ENCODE measurements around the gene PCDH8. TPM values are rescaled to one million over a fixed set of nuclear protein-coding genes. Genes with fewer than 3 reads are reported as not detected.

The PCDH8 gene
- total and polyA plus RNA-seq, 2 donors = 0.52 to 1.1 TPM

DNA sequence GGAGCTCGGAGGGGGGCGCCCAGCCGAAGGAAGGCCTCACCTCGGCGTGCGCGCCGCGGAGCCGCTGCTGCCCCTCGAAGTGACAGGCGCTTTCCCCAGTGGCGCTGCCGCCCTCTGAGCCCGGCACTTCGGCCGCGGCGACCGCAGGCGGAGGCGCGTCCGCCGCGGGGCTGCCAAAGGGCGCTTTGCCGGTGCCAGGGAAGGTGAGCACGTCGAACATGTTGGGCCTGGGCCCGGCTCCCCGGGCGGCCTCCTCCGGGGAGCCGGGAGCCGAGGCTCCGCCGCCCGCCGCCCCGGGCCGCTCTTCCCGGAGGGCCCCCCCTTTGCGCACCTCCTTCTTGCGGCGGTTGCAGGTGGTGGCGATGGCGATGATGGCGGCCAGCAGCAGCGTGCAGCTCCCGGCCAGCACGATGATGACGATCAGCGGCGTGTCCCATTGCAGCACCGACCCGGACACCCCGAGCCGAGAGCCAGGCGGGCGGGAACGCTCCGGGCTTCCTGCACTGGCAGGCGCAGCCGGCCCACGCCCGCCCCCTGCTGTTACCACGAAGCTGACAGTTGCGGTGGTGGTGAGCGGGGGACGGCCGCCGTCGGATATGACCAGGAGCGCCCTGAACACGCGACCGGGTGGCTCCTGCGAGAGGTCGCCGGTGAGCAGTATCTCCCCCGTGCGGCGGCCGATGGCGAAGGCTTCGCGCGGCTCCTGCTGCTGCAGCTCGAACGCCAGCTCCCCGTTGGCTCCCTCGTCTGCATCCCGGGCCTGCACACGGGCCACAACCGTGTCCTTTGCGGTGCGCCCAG is 2.5 kb downstream of the PCDH8 start:
- Histone ChIP-seq H3K4me3 (ENCODE audit: low read length in 2 of 2) (peak overlapping the region in 1 of 2 donors; percentile 4), H3K4me1 (ENCODE audit: control insufficient read depth in 2 of 2, insufficient read depth in 2 of 2, low read length in 2 of 2) (peaks cover 0 to 12% of the 10 kb centered on the region in 2 donors), H3K27ac (ENCODE audit: low read depth in 1 of 2, low read length in 1 of 2) (no peak overlapping the region), H3K9me3 (ENCODE audit: control insufficient read depth in 2 of 2, insufficient read depth in 1 of 2, low read length in 1 of 2) (peaks cover 8 to 12% of the 10 kb centered on the region in 2 donors), H3K36me3 (ENCODE audit: control insufficient read depth in 2 of 2, insufficient read depth in 2 of 2, low read length in 1 of 2) (no peaks in the 10 kb centered on the region), H3K27me3 (ENCODE audit: control insufficient read depth in 2 of 2, insufficient read depth in 1 of 2, low read length in 1 of 2) (peaks cover 67 to 83% of the 10 kb centered on the region in 2 donors)
- 3% methylated on average over 98 of the region's 98 CpGs for WGBS
- DNase-seq (ENCODE audit: low read depth in 6 of 9, low spot score in 9 of 9) = peak in 2 of 9 donors; percentile 16 to 24

DNA sequence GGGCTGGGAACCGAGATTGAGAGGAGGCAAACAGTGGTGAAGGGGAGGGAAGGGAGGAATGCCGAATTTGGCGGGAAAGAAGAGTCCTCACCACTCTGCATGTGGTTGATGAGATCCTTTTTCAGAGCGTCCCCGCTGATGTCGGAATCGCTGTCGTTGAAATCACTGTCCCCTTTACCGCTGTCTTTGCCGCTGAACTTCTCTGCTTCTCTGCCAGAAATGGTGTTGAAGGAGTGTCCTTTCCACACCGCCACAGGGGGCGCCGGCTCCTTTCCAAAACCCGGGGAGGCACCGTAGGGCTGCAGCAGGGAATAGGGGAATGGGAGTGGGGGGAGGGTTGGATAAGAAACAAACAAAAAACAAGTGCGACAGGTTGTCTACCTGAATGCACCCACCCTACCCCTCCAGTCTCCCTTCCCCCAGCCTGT is 3.1 kb downstream of the PCDH8 start:
- H3K27me3 ChIP-seq (ENCODE audit: control insufficient read depth in 2 of 2, insufficient read depth in 1 of 2, low read length in 1 of 2) = peaks cover 62 to 77% of the 10 kb centered on the region in 2 donors
- H3K4me1 ChIP-seq (ENCODE audit: control insufficient read depth in 2 of 2, insufficient read depth in 2 of 2, low read length in 2 of 2) = peaks cover 0 to 7% of the 10 kb centered on the region in 2 donors
- no peak overlapping the region for H3K4me3 ChIP-seq (ENCODE audit: low read length in 2 of 2)
- H3K36me3 ChIP-seq (ENCODE audit: control insufficient read depth in 2 of 2, insufficient read depth in 2 of 2, low read length in 1 of 2) = no peaks in the 10 kb centered on the region
- WGBS = 7% methylated on average over 16 of the region's 16 CpGs
- no peak for DNase-seq (ENCODE audit: low read depth in 6 of 9, low spot score in 9 of 9)
- H3K9me3 ChIP-seq (ENCODE audit: control insufficient read depth in 2 of 2, insufficient read depth in 1 of 2, low read length in 1 of 2) = peaks cover 8 to 10% of the 10 kb centered on the region in 2 donors
- no peak overlapping the region for H3K27ac ChIP-seq (ENCODE audit: low read depth in 1 of 2, low read length in 1 of 2)

DNA sequence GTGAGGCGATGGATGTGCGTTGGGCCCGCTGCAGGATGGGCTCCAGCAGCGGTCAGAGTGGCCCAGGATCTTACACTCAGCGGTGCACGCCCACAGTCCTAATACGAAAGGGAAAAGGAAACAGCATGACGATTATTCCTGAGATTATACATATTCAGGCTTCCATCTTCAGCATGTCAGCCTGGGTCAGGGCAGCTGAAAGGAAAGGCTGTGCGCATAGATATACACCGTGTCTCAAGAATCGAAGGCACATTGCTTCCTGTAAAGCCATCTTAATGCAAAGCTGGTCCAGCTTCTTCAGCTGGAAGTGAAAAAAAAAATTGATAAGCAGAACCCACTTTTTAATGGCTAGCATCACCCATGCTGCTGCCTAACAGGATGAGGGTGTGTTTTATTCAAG is 3.6 kb downstream of the PCDH8 start:
- peaks cover 57 to 74% of the 10 kb centered on the region in 2 donors for H3K27me3 ChIP-seq (ENCODE audit: control insufficient read depth in 2 of 2, insufficient read depth in 1 of 2, low read length in 1 of 2)
- no peak overlapping the region for H3K27ac ChIP-seq (ENCODE audit: low read depth in 1 of 2, low read length in 1 of 2)
- no peak overlapping the region for H3K4me3 ChIP-seq (ENCODE audit: low read length in 2 of 2)
- H3K4me1 ChIP-seq (ENCODE audit: control insufficient read depth in 2 of 2, insufficient read depth in 2 of 2, low read length in 2 of 2) = peaks cover 0 to 7% of the 10 kb centered on the region in 2 donors
- no peaks in the 10 kb centered on the region for H3K36me3 ChIP-seq (ENCODE audit: control insufficient read depth in 2 of 2, insufficient read depth in 2 of 2, low read length in 1 of 2)
- DNase-seq (ENCODE audit: low read depth in 6 of 9, low spot score in 9 of 9) = no peak
- H3K9me3 ChIP-seq (ENCODE audit: control insufficient read depth in 2 of 2, insufficient read depth in 1 of 2, low read length in 1 of 2) = peaks cover 7% of the 10 kb centered on the region in 2 donors
- 70% methylated on average over 11 of the region's 11 CpGs for WGBS

DNA sequence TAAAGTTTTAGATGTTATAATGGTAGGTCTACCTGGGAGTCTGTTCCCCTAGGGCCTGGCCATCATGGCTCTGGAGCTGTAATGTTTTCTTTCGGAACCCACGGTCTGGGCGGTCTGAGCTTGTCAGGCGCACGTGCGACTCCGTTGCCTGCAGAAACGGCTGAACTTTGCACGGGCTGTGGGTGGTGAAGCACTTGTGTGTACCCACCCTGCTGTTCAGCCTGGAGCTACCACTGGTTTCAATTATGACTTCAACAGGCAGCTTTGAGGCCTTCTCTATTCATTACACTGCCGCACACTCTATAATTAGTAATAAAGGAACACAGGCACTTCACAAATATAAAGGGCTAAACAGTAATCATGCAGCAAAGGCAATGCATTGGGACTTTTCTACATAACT is 6.0 kb downstream of the PCDH8 start:
- Histone ChIP-seq H3K27me3 (ENCODE audit: control insufficient read depth in 2 of 2, insufficient read depth in 1 of 2, low read length in 1 of 2) (peaks cover 35 to 53% of the 10 kb centered on the region in 2 donors), H3K9me3 (ENCODE audit: control insufficient read depth in 2 of 2, insufficient read depth in 1 of 2, low read length in 1 of 2) (peaks cover 0 to 2% of the 10 kb centered on the region in 2 donors), H3K4me3 (ENCODE audit: low read length in 2 of 2) (no peak overlapping the region), H3K4me1 (ENCODE audit: control insufficient read depth in 2 of 2, insufficient read depth in 2 of 2, low read length in 2 of 2) (no peaks in the 10 kb centered on the region), H3K27ac (ENCODE audit: low read depth in 1 of 2, low read length in 1 of 2) (no peak overlapping the region), H3K36me3 (ENCODE audit: control insufficient read depth in 2 of 2, insufficient read depth in 2 of 2, low read length in 1 of 2) (no peaks in the 10 kb centered on the region)
- 95% methylated on average over 10 of the region's 10 CpGs for WGBS
- no peak for DNase-seq (ENCODE audit: low read depth in 6 of 9, low spot score in 9 of 9)

GRCh38 chr13:52840066-52840465 is 8.4 kb downstream of the PCDH8 start:
- Histone ChIP-seq H3K36me3 (ENCODE audit: control insufficient read depth in 2 of 2, insufficient read depth in 2 of 2, low read length in 1 of 2) (no peaks in the 10 kb centered on the region), H3K27ac (ENCODE audit: low read depth in 1 of 2, low read length in 1 of 2) (no peak overlapping the region), H3K27me3 (ENCODE audit: control insufficient read depth in 2 of 2, insufficient read depth in 1 of 2, low read length in 1 of 2) (peaks cover 11 to 29% of the 10 kb centered on the region in 2 donors), H3K4me1 (ENCODE audit: control insufficient read depth in 2 of 2, insufficient read depth in 2 of 2, low read length in 2 of 2) (no peaks in the 10 kb centered on the region), H3K4me3 (ENCODE audit: low read length in 2 of 2) (no peak overlapping the region), H3K9me3 (ENCODE audit: control insufficient read depth in 2 of 2, insufficient read depth in 1 of 2, low read length in 1 of 2) (no peaks in the 10 kb centered on the region)
- DNase-seq (ENCODE audit: low read depth in 6 of 9, low spot score in 9 of 9) = no peak
- 83% methylated on average over 6 of the region's 6 CpGs for WGBS

GRCh38 chr13:52838433-52839107 is 9.9 kb downstream of the PCDH8 start:
- Histone ChIP-seq H3K36me3 (ENCODE audit: control insufficient read depth in 2 of 2, insufficient read depth in 2 of 2, low read length in 1 of 2) (no peaks in the 10 kb centered on the region), H3K9me3 (ENCODE audit: control insufficient read depth in 2 of 2, insufficient read depth in 1 of 2, low read length in 1 of 2) (no peaks in the 10 kb centered on the region), H3K4me1 (ENCODE audit: control insufficient read depth in 2 of 2, insufficient read depth in 2 of 2, low read length in 2 of 2) (no peaks in the 10 kb centered on the region), H3K27me3 (ENCODE audit: control insufficient read depth in 2 of 2, insufficient read depth in 1 of 2, low read length in 1 of 2) (peaks cover 3 to 18% of the 10 kb centered on the region in 2 donors), H3K27ac (ENCODE audit: low read depth in 1 of 2, low read length in 1 of 2) (no peak overlapping the region), H3K4me3 (ENCODE audit: low read length in 2 of 2) (no peak overlapping the region)
- 61% methylated on average over 6 of the region's 6 CpGs for WGBS
- DNase-seq (ENCODE audit: low read depth in 6 of 9, low spot score in 9 of 9) = no peak

GRCh38 chr13:52837850-52838249 is 10.6 kb downstream of the PCDH8 start:
- no peak for DNase-seq (ENCODE audit: low read depth in 6 of 9, low spot score in 9 of 9)
- Histone ChIP-seq H3K9me3 (ENCODE audit: control insufficient read depth in 2 of 2, insufficient read depth in 1 of 2, low read length in 1 of 2) (no peaks in the 10 kb centered on the region), H3K36me3 (ENCODE audit: control insufficient read depth in 2 of 2, insufficient read depth in 2 of 2, low read length in 1 of 2) (no peaks in the 10 kb centered on the region), H3K4me1 (ENCODE audit: control insufficient read depth in 2 of 2, insufficient read depth in 2 of 2, low read length in 2 of 2) (no peaks in the 10 kb centered on the region), H3K27ac (ENCODE audit: low read depth in 1 of 2, low read length in 1 of 2) (no peak overlapping the region), H3K27me3 (ENCODE audit: control insufficient read depth in 2 of 2, insufficient read depth in 1 of 2, low read length in 1 of 2) (peaks cover 0 to 13% of the 10 kb centered on the region in 2 donors), H3K4me3 (ENCODE audit: low read length in 2 of 2) (no peak overlapping the region)
- WGBS = 76% methylated on average over 2 of the region's 2 CpGs

GRCh38 chr13:52835071-52835839 is 13.2 kb downstream of the PCDH8 start:
- DNase-seq (ENCODE audit: low read depth in 6 of 9, low spot score in 9 of 9) = no peak
- H3K27me3 ChIP-seq (ENCODE audit: control insufficient read depth in 2 of 2, insufficient read depth in 1 of 2, low read length in 1 of 2) = peaks cover 0 to 5% of the 10 kb centered on the region in 2 donors
- H3K36me3 ChIP-seq (ENCODE audit: control insufficient read depth in 2 of 2, insufficient read depth in 2 of 2, low read length in 1 of 2) = no peaks in the 10 kb centered on the region
- no peak overlapping the region for H3K27ac ChIP-seq (ENCODE audit: low read depth in 1 of 2, low read length in 1 of 2)
- WGBS = 90% methylated on average over 2 of the region's 2 CpGs
- H3K9me3 ChIP-seq (ENCODE audit: control insufficient read depth in 2 of 2, insufficient read depth in 1 of 2, low read length in 1 of 2) = no peaks in the 10 kb centered on the region
- no peaks in the 10 kb centered on the region for H3K4me1 ChIP-seq (ENCODE audit: control insufficient read depth in 2 of 2, insufficient read depth in 2 of 2, low read length in 2 of 2)
- H3K4me3 ChIP-seq (ENCODE audit: low read length in 2 of 2) = no peak overlapping the region

All from thymus (tissue), 11 donors.